Fibroblast of skin of left biceps (primary cell): ENCODE results near the gene ALDH1L1.

Experiments
- DNase-seq, 2 experiments: peaks; one replicate each; pipeline ENCODE4 v3.0.0-alpha.2; 2013; ENCODE audit warnings: low read depth in 2 of 2

The ALDH1L1 gene

DNA sequence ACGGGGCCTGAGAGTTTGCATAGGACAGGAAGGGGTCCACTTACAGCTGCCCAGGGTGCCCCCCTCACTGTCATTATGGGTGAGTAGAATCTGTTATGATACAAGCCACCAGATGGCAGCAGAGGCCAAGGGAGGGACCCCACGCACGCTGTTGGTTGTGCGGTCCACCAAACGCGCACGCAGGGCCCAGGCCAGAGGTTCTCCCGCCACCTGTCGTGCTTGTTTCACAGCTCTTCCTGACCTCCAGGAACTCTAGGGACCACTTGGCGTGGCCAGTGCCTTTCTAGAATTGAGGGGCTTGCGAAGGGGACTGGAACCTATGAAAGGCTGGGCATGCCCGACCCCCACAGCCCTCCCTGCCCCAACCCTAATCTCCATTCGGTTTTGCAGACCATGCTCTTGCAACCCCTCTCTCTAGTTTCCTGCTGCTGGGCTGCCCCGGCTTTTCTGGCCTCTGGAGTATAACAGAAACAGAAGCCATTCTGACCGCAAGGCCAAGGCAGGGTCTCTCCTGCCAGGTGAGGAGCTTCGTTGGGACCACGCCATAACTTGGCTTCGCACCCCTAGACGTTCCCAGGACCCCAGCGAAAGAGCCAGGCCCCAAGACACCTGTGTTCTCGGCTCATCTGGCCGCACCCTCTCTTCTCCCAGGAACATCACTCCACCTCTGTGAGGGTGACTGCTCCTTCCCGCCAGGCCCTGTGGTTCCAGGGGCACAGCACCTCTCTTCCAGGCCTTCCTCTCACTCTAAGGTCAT, 46.0 kb downstream of the ALDH1L1 start:
- peak in 1 of 2 experiments; percentile 2 for DNase-seq

DNA sequence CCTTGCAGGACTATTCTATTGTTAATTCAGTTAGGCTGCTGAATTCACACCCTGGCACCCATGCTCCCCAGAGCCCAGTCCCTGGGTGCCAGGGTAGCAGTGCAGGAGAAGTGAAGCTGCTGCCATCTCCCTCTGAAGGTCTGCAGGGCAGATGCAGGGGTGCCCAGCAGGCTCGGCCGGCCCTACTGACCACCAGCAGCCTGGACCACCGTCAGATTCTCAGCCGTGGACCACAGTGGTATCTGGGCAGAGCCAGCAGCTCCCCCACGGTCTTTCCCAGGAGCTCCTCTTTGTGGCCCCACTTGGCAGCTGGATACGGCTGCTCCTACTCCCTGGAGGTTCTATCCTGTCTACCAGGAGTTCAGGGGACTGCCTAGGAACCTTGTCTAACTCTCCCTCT, 46.8 kb downstream of the ALDH1L1 start:
- no peak for DNase-seq

DNA sequence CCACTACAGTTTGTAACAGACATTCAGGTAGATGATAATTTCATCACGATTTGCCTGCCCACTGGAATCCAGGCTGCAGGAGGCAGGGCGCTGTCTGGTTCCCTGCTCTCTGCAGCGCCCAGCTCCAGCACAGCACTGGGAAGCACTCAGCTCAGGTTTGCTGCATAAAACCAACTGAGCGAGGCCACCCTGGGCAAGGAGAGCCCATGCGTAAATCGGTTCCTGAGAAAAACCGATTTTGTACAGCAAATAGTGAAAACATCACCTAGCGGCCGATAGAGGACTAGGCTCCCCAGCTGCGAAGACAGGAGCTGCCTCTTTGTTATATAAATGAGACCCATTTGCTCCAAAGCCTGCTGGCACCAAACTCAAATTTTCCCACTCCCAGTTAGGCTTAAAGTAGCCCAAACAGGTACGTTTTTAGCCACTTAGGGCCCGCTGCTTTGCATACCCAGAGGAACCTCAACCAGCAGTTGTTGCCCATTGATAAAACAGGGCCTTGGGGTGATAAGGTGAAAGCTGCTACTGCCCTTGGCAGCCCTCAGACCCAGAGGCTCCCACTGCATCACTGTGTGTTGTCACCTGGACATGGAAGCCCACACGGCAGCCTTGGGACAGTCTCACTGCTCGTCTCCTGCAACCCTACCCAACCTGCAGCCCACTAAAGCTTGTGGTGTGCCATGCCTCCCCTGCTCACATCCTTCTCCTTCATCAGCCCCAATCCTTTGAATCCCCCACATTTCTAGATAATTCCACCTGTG, 47.5 kb downstream of the ALDH1L1 start:
- DNase-seq = no peak

- no peak for DNase-seq
These were observed 48.3 kb downstream of the ALDH1L1 start for GRCh38 chr3:126131881-126132750.

DNA sequence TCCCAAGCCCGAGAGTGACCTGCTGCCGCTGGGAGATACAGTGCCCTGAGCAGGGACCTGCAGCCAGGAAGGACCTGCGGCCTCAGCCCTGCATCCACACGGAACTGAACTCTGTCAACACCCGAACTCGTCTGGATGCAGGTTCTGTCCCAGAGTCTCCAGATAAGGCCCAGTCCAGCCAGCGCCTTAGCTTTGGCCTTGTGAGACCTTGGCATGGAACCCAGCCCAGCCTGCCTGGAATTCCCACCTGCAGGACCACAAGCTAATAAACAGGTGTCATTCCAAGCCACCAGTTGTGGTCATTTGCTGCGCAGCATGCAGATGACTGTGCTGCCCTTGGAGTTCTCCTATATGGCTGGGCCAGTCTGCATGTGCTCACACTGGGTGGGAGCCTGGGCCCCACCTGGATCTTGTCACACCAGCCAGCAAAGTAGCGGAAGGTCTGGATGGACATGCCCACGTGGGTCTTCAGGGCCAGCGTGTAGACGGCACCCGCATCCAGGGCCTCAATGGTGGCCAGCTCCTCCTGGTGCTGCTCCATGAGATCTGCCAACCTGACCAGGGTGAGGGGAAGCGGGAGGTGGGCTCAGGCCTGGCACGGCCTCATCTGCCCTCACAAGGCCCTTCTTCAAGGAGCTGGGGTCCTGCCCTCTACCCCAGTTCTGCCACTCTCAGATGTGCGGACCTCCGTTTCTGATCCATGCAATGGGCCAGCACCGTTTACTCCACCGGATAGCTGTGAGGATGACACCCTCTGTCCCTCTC, 49.2 kb downstream of the ALDH1L1 start:
- no peak for DNase-seq

DNA sequence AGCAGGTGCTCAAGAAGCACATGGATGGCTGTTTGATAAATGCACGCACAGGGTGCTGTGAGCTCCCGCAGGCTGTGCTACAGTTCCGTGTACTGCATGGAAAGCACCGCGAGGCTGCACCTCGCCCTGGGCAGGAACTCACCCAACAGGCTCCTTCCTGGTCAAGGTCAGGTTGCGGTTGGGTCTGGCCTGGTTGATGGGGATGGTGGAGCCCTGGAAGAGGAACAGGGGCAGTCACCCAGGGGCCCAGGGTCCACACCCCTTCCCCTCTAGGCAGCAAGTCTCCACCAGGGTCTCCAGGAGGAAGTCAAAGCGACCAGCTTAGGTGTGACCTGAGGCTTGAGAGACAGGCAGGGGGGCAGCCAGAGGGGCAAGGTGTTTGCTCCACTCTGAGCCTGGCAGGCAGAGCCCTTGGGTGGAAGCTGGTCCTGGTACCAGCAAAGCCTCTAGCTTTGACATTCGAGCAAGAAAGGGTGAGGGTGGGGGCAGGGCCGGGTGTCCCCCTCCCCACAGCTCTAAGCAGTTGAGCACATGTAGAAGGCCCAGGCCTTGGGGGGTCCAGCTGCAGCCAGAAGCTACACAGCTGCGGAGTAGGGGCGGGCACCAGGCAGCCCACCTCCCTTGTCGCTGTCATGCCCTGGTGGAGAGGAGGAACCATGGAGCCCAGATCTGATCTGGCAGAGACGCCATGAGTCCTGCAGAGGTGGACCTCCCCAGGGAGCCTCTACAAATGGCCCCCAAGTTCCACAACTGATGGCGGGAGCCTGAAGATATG, 50.1 kb downstream of the ALDH1L1 start:
- DNase-seq = no peak

GRCh38 chr3:126129398-126129891, 50.9 kb downstream of the ALDH1L1 start:
- DNase-seq = no peak

- no peak for DNase-seq
These were observed 51.6 kb downstream of the ALDH1L1 start for GRCh38 chr3:126128504-126129397.

- no peak for DNase-seq
These were observed 52.5 kb downstream of the ALDH1L1 start for GRCh38 chr3:126127904-126128303.

DNA sequence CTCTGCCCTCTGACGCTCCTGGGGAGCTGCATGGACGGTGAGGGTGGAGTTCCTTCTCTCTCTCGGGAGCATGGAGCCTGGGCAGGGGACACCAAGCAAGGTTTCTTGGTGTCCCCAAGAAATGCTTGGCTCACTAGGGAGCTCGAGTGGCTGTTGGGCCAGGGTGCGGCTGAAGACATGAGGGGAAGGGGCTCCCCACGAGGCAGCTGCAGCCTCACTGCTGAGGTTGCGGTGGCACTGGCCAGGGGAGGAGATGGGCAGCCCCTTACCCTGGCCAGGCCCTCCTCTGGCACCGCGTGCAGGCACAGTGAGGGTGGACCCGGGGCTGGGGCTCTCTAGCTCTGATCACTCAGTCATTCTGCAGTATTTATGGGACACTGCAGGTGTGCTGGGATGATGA, 52.9 kb downstream of the ALDH1L1 start:
- no peak for DNase-seq

DNA sequence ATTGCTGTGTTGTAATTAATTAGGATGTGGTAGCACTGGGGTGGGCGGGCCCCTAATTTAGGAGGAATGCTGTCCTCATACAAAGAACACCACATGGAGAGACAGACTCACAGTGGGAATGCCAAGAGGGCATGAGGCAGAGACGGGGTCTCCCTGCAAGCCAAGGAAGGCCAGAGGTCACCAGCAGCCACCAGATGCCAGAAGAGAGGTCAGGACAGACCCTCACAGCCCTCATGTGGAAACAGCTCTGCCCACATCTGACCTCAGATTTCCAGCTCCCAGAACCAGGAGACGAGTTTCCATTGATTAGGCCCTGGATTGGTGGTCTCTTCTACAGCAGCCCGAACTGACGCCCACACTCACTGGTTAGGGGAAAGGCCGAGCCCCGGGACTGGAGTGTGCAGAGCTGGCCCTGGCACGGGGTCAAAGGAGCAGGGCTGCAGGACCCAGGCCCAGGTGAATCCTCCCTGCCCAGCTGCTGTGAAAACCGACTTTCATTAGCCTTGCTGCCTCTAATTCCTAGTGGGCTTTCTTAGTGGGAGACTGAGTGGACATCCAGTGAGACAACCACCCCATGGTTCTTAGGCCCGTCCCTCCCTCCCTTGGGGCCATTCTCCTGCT, 53.5 kb downstream of the ALDH1L1 start:
- DNase-seq = no peak

- no peak for DNase-seq
These were observed 54.1 kb downstream of the ALDH1L1 start for GRCh38 chr3:126126286-126126685.

GRCh38 chr3:126125781-126126251, 54.6 kb downstream of the ALDH1L1 start:
- no peak for DNase-seq

DNA sequence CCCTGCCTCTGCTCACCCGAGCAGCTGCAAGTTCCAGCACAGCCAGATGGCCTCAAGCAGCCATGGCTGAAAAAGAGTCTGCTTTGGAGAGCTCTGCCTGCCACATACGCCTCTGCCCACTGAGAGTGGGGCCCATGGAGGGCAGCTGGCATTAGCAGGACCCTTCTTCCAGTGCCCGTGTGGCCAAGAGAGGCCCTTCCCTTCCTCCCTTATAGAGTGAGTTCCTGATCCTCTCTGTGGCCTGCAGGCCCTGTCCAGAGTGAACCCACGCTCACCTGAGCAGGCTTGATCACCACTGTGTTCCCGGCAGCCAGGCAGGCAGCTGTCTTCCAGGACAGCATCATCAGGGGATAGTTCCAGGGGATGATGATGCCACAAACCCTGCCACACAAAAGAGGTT, 55.0 kb downstream of the ALDH1L1 start:
- no peak for DNase-seq

DNA sequence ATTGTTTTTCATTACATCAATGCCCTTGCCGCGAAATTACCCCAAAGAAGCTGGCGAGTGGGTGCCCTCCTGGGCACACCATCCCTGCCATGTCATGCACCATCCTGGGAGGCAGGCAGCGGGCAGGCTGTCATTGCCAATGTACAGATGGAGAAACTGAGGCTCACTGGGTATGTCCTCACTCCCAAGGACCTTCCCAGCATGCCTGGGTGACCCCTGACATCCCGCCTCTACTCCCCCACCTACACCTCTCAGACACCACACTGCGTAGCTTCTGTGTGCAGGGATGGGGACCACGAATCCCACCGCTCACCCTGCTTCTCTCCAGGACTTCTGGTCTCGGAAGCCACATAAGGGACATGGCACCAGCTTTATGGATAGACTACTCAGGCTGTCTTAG, 55.5 kb downstream of the ALDH1L1 start:
- no peak for DNase-seq

DNA sequence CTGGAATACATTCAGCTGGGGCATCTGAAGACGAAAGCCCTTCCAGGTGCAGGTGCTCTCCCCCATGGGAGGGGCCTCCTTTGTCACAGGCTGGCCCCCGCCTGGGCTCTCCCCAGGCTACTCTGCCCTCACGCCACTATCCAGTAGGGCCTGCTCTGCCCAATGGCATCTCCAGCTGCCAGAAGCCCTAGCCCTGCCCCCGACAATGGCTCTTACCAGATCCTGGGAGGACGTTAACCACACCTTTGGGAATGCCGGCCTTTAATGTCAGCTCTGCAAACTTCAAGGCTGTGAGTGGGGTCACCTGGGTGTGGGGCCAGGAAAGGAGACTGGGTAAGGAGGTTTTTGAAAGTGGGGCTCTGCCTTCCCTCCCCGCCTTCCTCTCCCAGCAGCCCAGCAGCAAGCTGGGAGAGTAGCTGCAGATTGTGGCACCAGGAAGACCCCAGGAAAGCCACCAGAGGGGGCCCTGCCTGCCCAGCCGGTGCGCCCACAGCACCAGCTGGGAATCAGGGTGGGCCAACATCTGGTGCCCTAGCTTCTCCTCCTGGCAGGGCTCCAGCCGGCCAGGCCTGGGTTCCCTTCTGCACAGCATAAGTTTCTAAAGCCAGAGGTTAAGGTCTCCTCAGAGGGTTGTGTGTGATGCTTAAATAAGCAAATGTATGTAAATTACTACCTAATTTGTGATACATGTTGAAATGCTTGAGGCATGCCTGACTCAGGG, 56.1 kb downstream of the ALDH1L1 start:
- no peak for DNase-seq

- no peak for DNase-seq
These were observed 58.8 kb downstream of the ALDH1L1 start for GRCh38 chr3:126121632-126122031.

- DNase-seq = no peak
These were observed 59.3 kb downstream of the ALDH1L1 start for GRCh38 chr3:126121074-126121473.
